Lower lobe of right lung (tissue), 2 donors: ENCODE measurements around the gene MTTP. TPM values are rescaled to one million over a fixed set of nuclear protein-coding genes. Genes with fewer than 3 reads are reported as not detected.

Source experiments
- ATAC-seq, 2 donors: fragments of 200-7000 bp; cut with Tn5 transposase; one replicate each; pipeline ENCODE4 v1.9.1; 2020 to 2022; ENCODE audit warnings: mild to moderate bottlenecking in 2 of 2, moderate library complexity in 2 of 2
- DNase-seq: peaks from one replicate; pipeline ENCODE4 v3.0.0-alpha.2; 2020
- H3K27ac ChIP-seq: fragments of 200-600 bp; one replicate; pipeline ENCODE4 v1.8.0; 2022
- H3K27me3 ChIP-seq: fragments of 200-600 bp; one replicate; pipeline ENCODE4 v1.8.0; 2022; ENCODE audit warnings: low read depth
- H3K36me3 ChIP-seq: fragments of 200-600 bp; one replicate; pipeline ENCODE4 v1.8.0; 2022; ENCODE audit warnings: mild to moderate bottlenecking
- H3K4me1 ChIP-seq: fragments of 200-600 bp; one replicate; pipeline ENCODE4 v1.8.0; 2022
- H3K4me3 ChIP-seq: fragments of 200-600 bp; one replicate; pipeline ENCODE4 v1.8.0; 2022; ENCODE audit warnings: mild to moderate bottlenecking
- H3K9me3 ChIP-seq: fragments of 200-600 bp; one replicate; pipeline ENCODE4 v1.8.0; 2022
- CTCF ChIP-seq: fragments of 200-600 bp; IDR thresholded peaks from one replicate; pipeline ENCODE4 v1.8.0; 2022; ENCODE audit warnings: antibody characterized with exemption, mild to moderate bottlenecking
- intact Hi-C: fragments of 100-400 bp; cut with DNase I; formaldehyde crosslinking; loops from one replicate; pipeline ENCODE4 v1.11.0; 2022
- total RNA-seq: library from RNA; stranded (reverse); fragmentation: NEBNext Ultra II Directional; extraction: Animal tissue kit (Norgen Biotek cat#: 25700); gene quantifications from one replicate; pipeline ENCODE4 v1.2.1, GENCODE V29; 2021
- donor health status: DM: no; HTN: yes; CAD: no; lungs with severe emphysema.

The MTTP gene
- total RNA-seq, 1 donor from 2014 or later, result 0.15 TPM

DNA sequence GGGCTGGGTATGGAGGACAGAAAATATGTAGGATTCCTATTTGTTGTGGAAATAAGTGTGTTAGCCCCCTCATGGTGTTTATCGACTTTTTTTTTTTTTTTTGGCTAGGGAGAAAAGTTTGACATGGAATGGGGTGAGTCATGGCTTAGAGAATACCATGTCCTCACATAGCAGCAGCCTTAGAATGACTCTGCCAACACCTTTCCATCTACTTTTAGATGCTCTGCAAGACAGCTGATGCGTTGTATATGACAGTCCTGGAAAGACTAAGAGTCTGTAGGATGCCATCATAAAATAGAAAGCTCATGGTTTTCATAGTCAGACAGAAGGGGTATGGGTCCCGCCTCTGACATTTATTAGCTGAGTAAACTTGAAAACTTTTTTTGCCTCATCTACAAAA, 37.7 kb downstream of the MTTP start:
- Histone ChIP-seq H3K4me3 (no peak overlapping the region), H3K4me1 (no peaks in the 10 kb centered on the region), H3K9me3 (no peaks in the 10 kb centered on the region), H3K36me3 (no peaks in the 10 kb centered on the region), H3K27me3 (no peaks in the 10 kb centered on the region), H3K27ac (no peak overlapping the region)
- no peak for ATAC-seq
- TF ChIP-seq CTCF, result no peak
- no peak for DNase-seq
- intact Hi-C loops, result no loop called here

GRCh38 chr4:99612704-99613103, 38.1 kb downstream of the MTTP start:
- DNase-seq (no peak), ATAC-seq (no peak)
- no peak overlapping the region for H3K4me3 ChIP-seq
- intact Hi-C loops, result no loop called here
- no peaks in the 10 kb centered on the region for H3K27me3 ChIP-seq
- TF ChIP-seq CTCF, result no peak
- no peaks in the 10 kb centered on the region for H3K4me1 ChIP-seq
- H3K9me3 ChIP-seq, result no peaks in the 10 kb centered on the region
- no peak overlapping the region for H3K27ac ChIP-seq
- H3K36me3 ChIP-seq, result no peaks in the 10 kb centered on the region

- H3K4me1 ChIP-seq, result no peaks in the 10 kb centered on the region
- no peaks in the 10 kb centered on the region for H3K9me3 ChIP-seq
- no peak overlapping the region for H3K27ac ChIP-seq
- no peaks in the 10 kb centered on the region for H3K27me3 ChIP-seq
- intact Hi-C loops, result no loop called here
- no peak for ATAC-seq
- H3K36me3 ChIP-seq, result no peaks in the 10 kb centered on the region
- H3K4me3 ChIP-seq, result no peak overlapping the region
- TF ChIP-seq CTCF, result no peak
- DNase-seq, result no peak
Observed at GRCh38 chr4:99614491-99614890, 39.9 kb downstream of the MTTP start.

GRCh38 chr4:99615170-99615820, 40.7 kb downstream of the MTTP start:
- DNase-seq, result no peak
- Histone ChIP-seq H3K4me1 (no peaks in the 10 kb centered on the region), H3K27ac (no peak overlapping the region), H3K9me3 (no peaks in the 10 kb centered on the region), H3K4me3 (no peak overlapping the region), H3K36me3 (no peaks in the 10 kb centered on the region), H3K27me3 (no peaks in the 10 kb centered on the region)
- no peak for TF ChIP-seq CTCF
- intact Hi-C loops, result no loop called here
- ATAC-seq, result no peak

DNA sequence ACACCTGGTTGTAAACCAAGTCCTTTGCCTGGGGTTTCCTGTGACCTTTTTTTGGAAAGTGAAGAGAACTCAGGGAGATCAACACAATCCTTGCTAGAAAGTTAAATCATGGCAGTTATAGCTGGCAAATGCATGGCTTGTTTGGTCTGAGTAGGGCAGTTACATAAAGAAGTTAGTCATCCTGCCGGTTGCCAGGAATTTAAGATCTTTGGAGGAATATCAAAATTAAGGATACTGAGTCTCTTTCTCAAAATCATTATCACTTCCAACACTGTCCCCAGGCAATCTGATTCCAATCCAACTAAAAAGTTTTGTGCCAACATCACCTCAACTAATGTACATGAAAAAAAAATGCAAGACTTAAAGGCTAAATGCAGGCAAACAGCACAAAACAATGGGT, 42.8 kb downstream of the MTTP start:
- Histone ChIP-seq H3K36me3 (no peaks in the 10 kb centered on the region), H3K4me3 (no peak overlapping the region), H3K27me3 (no peaks in the 10 kb centered on the region), H3K9me3 (no peaks in the 10 kb centered on the region), H3K4me1 (no peaks in the 10 kb centered on the region), H3K27ac (no peak overlapping the region)
- DNase-seq, result no peak
- TF ChIP-seq CTCF, result no peak
- no peak for ATAC-seq
- intact Hi-C loops, result no loop called here
